Hematopoietic multipotent progenitor cell treated with erythropoietin and hydrocortisone succinate and interleukin-3 and kit ligand, for 6 days (in vitro differentiated cells): Measurements from ENCODE around the gene OGDHL.
A peak's percentile ranks its signal among the peaks of the same experiment; 100 is the strongest.
"Not testable (repeated sequence)": the region's sequence is repeated elsewhere in the genome, so short reads cannot be mapped to it uniquely, and the experiment has no call there.

Source experiments
- DNase-seq: peaks from one replicate; pipeline ENCODE4 v3.0.0-alpha.2; 2015

The OGDHL gene

DNA sequence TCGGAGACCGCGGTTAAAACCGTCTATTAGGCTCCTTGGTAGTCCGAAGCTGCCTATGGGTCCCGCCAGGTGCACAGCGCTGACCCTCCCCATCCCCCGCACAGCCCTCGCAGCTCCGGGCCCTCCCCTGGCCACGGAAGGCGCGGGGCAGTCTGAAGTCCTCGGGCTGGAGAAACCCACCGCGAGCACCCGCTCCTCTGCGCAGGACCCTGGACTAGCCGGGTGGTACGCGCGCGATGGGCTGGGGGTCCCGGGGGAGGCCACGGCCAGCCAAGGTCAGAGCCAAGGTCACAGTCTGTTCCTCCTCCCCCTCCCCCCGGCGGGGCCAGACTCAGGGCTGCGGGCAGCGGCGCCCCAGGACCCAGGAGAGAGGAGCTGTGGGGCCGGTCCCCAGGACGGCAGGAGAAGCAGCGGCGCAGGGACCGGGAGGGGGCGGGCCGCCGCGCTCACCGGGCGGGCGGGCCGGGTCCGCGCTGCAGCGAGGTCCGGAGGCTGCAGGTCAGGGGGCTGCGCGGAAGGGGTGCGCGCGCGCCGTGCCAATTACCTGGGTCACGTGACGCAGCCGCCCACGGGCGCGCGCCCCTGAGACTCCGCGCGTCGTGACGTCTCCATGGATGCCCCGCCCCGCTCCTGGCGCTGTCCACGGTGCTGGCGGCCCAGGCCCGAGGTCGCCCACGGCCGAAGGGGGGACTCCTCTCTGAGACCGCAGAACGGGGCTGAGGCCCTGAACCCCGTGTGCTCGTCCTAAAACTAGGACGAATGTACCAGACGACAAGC is at the start of gene OGDHL:
Gene OGDHL (minus strand): TSS at position 535 of the 777 bp plus-strand sequence. CDS start 3,731 bp downstream, outside the sequence.
- DNase-seq: peak; percentile 79

DNA sequence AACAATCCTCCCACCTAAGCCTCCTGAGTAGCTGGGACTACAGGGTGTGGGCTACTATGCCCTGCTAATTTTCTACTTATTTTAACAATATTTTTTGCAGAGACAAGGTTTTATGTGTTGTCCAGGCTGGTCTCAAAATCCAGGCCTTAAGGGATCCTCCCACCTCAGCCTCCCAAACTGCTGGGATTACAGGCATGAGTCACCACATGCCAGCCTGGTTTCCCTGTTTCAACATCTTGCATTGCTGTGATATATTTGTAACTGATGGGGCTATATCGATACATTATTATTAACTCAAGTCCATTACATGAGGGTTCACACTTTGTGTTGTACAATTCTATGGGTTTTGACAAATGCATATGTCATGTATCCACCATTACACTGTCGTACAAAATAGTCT is 41.9 kb upstream of the OGDHL start:
- DNase-seq: no peak

DNA sequence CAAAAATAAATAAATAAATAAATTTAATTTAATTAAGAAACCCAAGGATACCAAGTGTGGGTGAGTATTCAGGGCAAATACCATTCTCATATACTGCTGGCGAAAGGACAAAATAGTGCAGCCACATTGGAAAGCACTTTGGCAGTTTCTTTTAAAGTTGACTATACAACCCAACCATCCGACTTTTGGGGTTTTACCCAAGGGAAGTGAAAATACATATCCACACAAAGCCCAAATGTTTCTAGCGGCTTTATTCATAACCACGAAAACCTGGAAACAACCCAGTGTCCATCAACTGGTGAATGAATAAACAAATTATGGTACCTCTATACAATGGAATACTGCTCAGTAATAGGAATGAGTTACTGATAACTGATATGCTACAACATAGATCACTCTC is 36.2 kb upstream of the OGDHL start:
- no peak for DNase-seq

DNA sequence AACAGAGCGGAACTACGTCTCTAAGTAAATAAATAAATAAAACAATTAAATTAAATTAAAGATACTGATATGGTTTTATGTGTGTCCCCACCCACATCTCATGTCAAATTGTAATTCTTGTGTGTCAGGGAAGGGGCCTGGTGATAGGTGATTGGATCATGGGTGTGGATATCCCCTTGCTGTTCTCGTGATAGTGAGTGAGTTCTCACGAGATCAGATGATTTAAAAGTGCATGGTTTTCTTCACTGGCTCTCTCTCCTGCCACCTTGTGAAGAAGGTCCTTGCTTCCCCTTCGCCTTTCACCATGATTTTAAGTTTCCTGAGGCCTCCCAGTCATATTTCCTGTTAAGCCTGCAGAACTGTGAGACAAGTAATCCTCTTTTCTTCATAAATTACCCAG is 29.0 kb upstream of the OGDHL start:
- no peak for DNase-seq

DNA sequence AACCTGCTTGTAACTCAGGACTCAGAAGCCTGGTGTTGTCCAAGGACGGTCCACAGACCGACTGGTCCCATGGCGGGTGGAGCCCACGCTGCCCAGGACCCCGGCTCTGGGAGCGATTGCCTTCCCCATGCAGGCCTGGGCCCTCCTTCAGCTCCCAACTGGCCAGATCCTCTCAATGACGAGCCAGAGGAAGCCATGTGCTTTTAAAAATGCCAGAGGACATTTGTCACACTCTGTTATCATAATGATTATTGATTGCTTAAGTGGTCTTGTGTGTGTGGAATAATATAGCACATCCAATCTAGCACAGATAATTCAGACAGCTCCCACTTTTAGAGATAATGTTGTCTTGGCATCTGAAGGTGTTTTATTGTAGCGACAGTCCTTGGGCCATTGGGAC is 22.6 kb upstream of the OGDHL start:
- DNase-seq: no peak

DNA sequence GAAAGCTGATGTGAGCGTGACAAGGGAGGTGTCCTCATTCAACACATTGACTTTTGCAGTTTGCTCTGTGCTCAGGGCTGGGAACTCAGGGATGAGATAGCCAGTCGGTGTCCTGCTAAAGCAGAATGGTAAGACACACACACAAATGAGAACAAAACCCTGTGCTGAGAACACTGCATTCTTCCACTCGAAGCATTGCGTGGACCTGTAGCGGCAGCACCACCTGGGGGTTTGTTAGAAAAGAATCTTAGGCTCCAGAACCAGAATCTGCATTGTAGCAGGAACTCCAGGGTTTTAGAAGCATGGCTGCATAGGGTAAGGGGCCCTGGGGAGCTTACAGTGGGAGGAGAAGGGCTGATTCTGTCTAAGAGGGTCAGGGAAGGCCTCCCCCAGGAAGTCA is 21.5 kb upstream of the OGDHL start:
- no peak for DNase-seq

DNA sequence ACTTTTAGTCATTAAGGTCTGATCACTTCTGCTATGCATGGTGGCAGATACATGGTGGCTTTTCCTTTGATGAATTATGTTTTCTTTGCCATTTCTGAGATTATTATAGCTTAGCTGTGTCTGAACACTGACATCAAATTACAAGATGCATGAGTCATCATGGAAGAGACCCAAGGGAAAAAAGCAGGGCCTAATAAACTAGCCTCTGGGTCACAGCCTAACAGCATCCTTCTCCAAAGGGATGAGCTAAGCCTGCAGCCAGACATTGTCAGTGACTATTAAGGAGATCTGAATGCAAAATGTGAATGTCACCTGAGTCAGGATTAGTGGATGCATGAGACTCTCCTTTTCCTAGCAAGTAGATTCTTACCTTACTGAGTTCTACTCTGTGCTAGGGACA is 19.1 kb upstream of the OGDHL start:
- no peak for DNase-seq

DNA sequence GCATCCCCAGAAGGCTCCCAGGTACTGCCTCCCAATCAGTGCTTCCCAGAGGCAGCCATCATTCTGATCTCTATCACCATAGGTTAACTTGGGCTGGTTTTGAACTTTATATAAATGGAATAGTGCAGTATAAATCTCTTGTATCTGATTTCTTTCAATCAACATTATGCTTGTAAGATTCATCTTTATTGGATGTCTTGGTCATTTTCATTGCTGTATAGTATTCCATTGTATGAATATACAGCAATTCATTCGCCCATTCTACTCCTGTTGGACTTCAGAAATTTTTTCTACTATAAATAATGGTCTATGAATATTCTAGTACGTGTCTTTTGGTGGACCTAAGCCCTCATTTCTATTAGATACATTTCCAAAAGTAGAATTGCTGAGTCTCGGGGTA is 16.1 kb upstream of the OGDHL start:
- DNase-seq: no peak

DNA sequence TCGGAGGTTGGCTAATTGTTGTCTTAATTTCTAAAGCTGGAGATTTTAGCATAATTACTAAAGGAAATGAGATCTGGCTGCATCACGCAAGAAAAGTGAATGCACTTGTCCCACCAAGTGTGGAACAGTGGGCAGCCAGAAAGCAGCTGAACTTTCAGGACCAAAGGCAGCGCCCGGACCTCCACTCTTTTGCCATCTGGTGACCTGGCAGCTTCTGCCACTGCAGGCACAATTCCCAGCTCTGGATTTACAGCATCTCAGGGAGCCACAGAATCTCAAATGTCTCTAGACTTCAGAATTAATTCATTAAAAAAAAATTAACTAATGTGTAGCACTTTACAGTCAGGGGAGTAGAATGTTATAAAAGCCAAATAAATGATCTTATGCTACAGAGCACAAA is 14.7 kb upstream of the OGDHL start:
- DNase-seq: no peak

DNA sequence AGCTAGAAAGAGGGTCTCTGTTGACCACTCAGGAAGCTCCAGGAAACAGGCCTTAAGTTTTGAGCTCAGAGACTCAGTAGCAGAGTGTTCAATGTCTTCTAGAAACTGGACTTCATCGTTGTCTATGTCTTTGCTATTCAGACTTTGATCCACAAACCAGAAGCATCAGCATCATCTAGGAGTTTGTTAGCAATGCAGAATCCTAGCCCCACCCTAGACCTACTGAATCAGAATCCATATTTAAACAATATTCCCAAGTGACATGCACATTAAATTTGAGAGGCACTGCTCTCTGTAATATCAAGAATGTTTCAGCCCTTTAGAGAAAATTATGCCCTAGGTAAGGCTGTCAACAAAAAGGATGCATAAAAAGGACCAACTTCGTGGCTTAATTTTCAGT is 12.9 kb upstream of the OGDHL start:
- DNase-seq: no peak

DNA sequence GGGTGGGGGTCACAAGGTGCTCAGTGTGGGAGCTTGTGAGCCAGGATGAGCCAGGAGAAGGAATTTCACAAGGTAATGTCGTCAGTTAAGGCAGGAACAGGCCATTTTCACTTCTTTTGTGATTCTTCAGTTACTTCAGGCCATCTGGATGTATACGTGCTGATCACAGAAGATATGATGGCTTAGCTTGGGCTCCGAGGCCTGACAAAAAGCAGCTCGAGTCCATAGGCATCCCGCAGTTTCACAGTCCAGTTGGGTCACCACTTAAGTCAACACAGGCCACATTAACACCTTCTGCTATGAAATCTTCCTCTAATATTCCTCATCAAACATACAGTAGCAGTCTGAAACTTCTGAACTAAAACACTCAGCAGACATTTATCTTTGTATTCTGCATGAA is 10.8 kb upstream of the OGDHL start:
- DNase-seq: not testable (repeated sequence)

DNA sequence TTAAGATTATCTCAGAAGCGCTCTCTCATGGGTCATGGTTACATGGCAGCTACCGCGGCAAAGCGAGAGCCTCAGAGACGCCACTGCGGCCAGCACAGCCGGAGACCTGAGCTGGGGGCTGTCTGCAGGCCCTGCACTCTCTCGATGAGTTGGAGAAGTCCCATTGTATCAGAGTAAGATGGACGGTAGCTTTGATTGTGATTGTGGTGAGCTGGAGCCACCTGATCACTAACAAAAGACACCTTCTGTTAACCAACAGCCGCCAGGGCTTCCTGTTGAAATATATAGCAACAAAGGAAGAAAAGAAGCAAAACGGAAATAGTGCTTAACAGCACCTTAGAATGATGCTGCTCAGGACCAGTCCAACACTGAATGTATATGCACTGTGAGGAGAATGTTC is 8.9 kb upstream of the OGDHL start:
- DNase-seq: not testable (repeated sequence)

DNA sequence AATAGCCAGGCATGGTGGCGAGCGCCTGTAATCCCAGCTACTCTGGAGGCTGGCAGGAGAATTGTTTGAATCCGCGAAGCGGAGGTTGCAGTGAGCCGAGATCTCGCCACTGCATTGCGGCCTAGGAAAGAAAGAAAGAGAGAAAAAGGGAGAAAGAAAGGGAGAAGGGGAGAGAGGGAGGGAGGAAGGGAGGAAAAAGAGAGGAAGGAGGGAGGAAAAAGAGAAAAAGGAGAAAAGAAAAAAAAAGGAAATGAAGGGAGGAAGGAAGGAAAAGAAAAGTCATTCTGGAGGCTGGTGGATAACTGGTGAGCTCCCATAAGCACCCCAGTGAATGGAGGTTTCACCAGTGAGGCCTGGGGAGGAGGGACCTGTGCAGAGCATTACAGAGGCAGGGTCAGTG is 7.6 kb upstream of the OGDHL start:
- DNase-seq: no peak

DNA sequence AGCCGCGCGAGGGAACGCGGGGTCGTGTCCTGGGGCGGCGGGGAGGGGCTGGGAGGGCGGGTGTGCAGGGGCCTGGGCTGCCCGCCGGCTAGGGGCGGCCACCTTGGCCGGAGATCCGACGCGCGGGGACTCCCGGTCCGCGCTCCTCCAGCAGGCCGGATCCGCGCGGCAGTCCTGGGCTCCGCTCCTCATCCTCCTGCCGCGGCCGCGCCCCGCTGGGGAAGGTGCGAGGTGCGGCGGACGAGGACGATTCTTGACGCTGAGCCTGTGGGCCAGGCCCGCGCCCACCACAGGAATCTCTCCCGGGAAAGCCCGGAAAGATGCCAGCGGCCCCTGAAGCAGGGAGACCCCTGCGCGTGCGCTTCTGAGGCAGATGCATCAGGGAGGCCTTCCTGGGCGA is 6.6 kb upstream of the OGDHL start:
- no peak for DNase-seq

DNA sequence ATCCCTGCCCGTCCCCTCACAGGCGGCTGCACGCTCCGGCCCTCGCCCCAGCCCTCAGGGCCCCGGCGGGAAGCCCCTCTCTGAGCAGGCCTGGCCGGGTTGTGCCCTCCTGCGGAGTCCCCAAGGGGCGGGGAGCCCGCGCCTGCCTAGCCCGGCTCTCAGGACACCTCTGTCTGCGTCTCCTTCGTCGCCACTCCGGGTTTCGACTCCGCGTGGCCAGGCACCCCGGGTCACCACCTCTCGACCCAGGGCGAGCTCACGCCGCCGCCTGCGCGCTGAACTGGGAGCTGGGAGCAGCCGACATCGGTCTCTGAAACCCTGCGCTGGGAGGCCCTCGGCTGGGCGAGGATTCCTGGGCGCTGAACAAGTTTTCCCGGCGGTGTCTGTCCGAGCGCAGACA is 6.2 kb upstream of the OGDHL start:
- no peak for DNase-seq

DNA sequence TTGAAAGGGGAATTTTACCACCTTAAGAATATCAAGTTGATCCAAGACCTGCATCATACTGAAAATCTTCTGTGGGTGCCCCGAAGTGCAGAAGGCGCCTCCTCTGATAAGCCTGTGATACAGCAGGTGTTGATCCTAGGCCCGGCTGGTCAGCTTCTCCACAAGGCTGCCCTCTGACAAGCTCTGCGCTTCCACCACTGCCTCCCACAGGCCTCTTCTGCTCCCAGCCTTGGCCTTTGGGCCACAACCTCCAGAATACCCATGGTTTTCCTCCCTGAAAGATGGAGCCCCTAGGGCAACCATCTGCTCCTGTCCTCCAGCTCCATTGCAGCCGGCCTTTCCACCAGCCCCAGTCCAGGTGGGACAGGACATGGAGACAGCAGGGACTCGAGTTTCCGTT is 5.6 kb upstream of the OGDHL start:
- DNase-seq: no peak

DNA sequence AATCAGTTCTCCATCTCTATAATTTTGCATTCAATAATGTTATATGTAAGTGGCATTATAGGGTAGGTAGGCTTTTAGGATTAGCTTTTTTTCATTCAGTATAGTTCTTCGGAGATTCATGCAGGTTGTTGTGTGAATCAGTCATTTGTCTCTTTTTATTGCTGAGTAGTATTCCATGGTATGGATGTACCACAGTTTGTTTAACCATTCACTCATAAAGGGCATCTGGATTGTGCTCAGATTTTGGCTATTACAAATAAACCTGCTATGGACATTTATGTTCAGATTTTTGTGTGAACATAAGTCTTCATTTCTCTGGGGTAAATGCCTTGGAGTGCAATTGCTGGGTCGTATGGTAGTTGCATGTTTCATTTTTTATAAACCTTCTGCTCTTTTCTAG is 4.4 kb upstream of the OGDHL start:
- DNase-seq: no peak

DNA sequence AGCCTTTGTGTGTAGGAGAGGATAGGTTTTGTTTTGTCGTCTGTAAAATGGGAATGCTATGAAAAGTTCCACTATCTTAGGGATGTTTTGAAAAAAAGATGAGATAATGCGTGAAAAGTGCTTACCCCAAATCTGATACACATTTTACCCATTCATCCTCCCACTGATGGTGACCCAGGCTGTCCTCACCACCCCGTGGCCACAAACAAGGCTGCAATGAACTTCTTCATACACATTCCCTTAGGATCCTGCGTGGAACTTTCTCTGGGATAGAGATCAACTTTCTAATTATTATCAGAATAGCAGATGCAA is 399 bp upstream of the OGDHL start:
- DNase-seq: no peak

DNA sequence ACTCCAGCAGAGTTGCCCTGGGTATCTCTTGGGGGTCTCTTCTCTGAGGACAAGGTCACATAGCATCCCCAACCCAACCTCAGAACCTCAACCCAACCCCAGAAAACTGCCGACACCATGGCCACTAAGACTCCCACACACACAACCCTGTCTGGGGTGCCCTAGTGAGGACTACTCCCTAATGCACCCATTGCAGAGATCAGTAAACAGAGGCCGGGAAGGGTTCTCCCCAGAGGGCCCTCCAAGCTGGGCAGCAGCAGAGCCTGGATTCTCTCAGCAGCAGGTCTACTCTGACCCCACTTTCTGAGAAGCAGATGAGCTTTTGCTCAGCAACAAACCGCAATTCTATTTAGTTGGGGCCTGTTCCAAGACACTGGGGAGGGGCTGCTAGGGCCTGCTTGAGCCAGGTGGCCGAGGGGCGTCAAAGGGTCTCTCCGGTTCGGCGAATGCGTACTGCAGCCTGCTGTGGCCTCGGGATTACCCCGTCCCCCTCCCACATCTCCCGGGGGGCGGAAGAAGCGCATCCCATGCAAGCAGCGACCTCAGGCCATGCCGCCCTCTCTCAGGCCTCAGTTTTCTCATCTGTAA is 828 bp downstream of the OGDHL start:
- no peak for DNase-seq

DNA sequence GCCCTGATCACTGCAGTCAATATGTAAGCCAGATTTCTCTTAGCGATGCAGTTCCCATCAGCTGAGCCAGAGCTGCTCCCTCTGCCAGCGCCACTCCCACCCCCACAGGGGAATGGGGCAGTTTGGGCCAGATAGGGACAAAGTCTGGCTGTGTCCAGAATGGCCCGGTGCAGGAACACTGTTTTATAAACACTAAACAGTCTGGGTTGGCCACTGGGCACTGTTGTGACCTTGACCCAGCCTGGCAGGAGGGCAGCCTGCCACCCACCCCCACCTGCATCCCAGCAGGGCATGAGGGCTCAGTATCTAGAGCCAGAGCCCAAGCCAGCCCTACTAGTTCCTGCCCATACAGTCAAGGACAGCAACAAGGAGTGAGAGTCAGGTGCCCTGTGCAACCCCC is 1.3 kb downstream of the OGDHL start:
- DNase-seq: no peak

DNA sequence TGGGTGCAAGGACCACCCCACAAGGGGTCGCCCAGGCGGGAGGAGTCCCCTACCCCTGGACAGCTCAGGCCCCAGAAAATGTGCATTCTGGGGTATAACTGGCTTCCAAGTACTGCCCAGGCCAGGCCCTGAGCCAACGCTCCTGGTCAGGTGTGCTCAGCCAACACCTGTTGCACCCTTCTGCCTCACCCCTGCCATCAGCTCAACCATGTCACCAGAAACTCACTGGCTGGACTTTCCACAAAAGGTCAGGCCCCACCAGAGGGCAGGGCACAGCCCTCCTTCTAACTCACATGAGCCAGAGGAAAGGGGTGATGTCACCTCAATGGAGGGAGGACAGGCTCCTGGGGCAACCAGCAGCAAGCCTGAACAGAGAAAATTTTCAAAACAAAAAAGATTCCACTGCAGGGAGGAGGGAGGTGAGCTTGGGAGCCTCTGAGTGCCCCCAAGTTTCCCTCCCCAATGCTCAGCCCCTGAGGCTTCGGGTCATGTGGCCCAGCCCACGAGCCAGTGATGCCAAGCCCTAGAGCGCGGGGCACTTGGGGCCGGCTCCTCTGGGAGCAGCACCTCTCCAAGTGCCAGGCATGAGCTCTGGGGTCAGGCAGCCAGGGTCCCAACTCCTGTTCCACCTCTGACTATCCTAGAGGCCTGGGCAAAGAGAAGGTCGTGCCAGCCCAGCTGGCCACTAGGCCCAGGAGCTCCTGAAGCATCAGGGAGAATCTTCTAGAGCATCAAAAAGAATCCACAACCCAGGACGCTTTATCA is 2.2 kb downstream of the OGDHL start:
- no peak for DNase-seq

DNA sequence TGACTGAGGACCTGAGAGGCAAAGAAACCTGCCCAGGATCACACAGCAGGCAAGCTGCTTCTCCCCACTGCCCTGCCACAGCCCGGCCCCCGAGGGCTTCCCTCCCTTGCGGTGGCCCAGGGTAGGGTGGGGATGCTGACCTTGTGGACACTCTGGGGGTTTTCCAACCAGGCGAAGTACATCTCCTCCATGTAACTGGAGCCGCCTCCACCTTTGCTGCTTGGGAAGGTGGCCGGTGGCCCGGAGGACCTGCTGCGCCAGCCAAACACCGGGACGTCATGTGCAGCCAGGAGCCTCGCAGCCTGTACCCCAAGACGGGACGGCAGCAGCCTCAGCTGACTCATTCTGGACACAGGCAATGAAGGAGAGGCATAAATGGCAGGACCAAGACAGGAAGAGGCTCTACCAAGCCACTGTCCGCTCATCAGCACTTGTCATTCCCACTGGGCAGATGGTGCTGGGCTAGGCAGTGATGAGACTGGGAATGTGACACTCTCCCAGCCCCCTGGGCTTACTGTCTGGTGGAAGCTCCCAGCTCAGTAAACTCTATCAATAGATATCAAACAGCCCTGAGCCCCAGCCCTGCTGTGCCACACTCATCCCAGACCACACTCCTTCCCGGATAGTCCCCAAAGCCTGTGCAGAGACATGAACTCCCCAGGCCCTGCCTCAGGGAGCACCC is 3.7 kb downstream of the OGDHL start:
- DNase-seq: no peak

DNA sequence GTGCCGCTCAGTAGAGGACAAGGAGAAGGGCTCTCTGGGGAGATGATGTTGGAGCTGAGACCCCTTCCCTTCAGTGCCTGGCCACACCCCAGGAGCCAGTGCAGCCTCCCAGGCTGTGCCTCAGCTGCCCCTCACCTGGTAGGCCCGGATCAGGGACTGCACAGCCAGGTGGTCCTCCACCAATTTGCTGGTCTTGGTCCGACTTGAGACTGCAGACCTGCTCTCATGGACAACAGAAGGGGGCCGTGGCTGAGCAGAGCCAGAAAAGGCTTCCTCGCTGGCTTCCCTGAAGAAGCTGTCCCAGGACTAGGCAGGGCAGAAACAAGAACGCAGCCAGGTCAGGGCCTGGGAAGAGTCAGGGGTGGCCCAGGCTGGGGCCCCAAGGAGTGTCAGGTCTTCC is 5.5 kb downstream of the OGDHL start:
- DNase-seq: no peak

DNA sequence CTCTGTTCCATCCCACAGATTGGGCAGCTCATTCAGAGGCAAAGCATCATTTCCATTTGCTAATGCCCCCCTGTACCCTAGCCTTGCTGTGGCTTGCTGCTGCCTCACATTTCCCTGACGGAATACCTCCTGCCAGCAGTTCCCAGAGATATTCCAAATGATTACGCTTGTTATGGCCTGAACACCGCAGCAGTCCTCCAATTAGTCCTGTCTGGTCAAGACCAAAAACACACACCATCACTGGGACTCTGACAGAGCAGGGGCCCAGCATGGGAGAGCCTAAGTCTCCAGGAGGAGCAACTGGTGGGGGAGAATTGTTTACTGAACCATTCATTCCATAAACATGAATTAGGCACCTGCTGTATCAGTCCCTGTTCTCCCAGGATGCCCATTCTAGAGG is 6.1 kb downstream of the OGDHL start:
- no peak for DNase-seq
